NCI-H1436 treated with DMSO at 0.1 percent for 48 hours (cell line): Measurements from ENCODE around the gene RLBP1.

Source experiments
- DNase-seq: peaks from one replicate; lab custom pipeline; 2025; lab: John Stamatoyannopoulos, UW

The RLBP1 gene

DNA sequence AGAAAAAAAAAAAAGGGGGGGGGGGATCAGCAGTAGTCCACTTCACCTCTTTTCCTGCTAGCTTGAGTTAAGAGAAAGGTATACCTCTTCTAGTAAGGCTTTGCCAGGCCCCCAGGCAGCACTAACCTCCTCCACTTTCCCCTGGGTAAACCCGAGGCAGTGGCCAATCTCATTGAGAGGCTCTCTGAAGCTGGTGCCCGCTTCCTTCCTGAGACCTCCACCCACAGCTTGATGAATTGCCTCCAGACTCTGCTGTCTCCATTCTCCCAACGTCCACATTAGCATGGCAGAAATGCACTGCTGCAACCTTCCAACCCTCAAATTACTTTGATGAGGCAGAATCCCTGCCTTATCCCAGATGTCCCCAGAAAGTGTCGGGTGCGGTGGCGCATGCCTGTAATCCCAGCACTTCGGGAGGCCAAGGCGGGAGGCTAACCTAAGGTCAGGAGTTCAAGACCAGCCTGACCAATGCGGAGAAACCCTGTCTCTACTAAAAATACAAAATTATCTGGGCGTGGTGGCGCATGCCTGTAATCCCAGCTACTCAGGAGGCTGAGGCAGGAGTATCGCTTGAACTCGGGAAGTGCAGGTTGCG lies 15.3 kb downstream of the RLBP1 start:
- no peak for DNase-seq

DNA sequence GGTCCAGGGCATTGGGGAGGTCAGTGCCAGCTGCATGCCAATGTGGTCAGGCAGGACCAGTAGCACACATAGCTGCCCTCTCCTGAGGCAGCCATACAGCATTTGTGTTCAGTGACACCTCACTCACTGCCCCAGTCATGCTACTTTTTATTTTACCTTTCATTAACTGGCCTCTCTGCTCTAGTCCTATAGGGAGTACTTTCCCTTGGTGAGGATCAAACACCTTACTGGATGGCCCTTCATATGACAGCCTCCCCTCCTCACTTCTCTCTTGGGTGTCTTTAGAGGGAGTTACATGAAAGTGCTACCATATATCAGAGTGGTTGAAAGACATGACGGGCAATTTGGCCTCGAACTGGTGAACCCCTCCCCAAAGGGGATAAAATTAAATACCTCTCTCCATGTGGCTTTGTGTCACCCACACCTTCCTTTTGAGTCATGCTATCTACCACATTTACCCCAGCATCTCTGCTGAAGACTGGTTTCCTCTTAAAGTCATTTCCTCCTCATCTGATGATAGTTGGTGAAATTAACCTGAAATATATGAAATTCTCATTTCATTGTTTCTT lies 17.6 kb downstream of the RLBP1 start:
- DNase-seq: no peak

DNA sequence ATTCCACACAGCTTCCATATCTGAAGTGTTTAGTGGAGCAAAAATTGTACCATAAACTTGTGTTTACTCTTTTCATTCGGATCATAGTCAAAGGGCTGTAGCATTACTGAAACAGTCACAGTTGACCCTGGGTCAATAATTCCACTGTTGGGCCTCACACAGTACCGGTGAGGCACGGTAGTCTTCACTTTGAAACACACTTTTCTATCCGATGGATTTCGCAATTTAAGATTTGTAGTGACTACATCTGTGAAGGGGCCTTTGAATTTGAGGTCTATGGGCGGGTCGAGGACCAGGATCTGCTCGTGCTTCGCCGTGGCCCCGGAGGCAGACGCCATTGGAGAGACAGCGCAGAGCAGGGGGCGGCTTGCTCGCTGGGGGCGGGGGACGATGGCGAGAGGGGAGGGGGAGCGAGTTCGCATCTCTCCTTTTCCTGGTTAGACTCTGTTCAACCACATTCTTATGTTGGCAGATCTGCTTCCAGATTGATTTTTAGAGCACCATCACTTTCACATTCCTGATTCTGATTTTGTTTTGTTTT lies 19.8 kb downstream of the RLBP1 start:
- no peak for DNase-seq

DNA sequence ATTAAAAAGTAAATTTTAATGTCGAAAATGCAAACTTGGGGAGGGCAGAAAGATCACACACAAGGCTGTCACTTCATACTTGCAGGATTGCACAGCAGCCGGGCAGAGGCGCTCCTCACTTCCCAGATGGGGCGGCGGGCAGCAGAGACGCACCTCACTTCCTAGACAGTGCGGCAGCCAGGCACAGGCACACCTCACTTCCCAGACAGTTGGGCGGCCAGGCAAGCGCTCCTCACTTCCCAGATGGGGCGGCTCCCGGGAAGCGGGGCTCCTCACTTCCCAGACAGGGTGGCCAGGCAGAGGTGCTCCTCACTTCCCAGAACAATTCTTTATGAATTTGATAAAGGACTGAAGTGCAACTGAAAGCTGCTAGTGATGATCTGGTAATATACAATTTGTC lies 21.2 kb downstream of the RLBP1 start:
- no peak for DNase-seq

DNA sequence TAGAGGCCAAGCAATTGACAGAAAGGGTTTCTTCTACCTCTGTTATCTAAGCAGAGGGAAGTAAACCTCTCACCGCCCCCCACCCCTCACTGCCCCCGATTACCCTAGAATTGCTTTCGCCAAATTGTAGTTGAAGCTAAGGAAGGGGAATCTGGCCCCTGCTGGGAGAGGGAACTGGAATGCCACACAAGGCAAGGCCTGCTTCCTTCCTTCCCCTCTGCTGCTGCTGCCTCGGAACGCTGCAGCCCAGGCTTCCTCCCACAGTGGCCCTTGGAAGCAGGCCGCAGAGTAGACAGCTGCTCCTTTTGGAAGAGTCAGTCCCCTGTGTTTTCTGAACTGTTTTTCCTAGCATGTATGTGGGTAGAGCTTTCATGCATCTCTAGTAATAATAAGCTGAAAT lies 21.6 kb downstream of the RLBP1 start:
- no peak for DNase-seq

DNA sequence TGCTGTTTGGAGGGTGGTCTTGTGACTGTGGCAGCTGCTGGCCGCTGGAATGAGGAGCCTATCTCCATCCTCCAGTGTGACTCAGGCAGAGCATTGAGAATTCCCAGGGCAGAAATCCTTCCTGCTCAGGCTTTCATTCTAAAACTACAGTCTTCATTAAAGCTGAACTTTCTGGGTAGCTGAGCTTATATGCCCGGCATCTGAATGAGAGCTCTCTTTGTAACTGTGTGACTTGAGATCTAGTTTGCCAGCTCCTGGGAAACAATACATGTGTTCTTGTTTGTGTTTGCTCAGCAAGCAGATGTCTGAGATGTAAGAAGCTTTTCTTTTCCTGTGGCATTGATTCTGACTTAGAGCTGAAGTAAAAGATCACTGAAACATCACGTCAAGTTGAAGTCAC lies 22.4 kb downstream of the RLBP1 start:
- DNase-seq: no peak

DNA sequence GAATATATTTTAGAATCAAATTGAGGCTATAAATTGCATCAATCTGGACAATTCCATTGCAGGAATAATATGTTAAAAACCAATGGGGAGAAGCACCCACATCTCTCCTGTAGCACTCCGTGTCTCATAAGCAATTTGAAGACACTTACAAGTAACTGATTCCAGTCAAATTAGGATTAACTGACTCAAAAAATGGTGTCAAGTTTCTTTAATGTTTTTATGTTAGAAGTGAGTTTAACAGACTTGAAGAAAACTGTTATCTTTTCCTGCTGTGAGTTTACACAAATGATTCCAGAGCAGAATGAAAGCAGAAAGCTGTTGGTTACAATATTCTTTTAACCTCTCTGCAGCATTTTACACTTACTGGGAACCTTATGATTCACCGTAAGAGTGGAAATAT lies 23.2 kb downstream of the RLBP1 start:
- no peak for DNase-seq

DNA sequence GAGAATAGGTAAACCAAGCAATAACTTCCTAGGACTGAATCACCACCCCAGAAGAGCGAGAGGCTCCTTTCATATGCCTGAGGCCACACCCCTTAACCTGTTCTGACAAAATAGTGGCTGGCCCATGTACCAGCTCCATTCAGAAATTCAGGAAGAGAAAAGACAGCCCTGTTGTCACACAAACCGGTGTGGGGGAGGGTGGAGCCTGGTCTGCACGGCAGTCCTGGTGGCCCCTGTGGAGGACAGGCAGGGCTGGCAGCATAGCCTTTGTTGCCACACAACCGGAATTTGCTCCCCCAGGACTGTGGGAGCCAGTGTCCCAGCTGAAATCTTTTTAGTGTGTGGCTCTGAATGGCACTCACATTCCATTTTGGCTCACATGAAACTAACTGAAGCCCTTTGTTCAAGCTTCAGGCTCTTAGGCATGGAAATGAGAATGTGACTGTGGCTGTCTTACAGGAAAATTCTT lies 23.8 kb downstream of the RLBP1 start:
- DNase-seq: no peak

DNA sequence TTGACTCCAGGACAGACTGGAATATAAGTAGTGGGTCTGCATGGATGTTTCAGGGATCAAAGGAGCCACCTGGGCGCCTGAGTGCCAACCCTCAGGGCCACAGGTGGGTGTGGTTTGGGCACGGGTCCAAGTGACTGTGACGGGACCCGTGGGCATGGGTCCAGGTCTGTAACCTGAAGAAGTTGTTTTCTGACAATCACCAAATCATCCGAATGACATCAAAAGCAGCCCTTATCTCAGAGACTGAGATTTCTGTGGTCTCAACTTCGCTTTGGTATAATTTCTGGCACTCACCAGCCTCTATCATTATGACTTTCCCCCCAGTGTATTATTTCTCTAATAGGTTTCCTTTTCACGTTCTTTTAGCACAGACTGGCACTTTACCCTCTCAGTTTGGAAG lies 24.4 kb downstream of the RLBP1 start:
- no peak for DNase-seq

DNA sequence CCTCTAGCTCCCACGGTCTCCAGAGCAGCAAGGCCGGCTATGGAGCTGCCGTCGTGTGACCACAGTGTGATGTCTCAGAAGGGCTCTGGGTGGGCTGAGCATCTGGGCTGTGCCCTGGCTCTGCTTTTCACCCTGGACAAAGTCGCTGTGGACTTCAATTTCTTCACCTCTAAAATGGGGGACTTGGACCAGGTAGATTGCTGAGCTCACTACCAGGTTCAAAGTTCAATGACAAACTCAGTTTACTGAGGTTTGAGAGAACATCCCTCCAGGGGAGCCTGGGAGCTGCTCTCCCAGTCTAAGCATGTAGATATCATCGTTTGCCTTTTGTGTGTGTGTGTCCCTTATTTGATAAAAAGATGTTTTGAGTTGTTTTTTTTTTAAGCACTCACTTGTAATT lies 25.1 kb downstream of the RLBP1 start:
- no peak for DNase-seq

DNA sequence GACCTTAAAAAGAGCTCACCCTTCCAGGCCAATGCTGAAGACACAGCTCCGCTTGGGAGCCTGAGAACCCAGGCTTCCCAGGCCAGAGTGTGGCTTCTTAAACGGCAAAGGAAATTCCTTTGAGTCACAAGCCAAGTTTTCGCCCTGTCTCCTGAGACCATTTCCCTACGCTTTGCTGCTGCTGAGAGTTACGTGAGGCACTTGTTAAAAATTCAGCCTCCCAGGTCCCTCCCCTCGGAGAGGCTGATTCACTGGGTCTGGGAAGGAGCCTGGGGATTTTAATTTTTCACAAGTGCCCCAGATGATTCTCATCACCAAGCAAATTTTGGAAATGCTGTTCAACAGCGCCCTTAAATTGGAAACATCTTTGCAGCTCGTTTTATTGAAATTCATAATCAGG lies 25.5 kb downstream of the RLBP1 start:
- no peak for DNase-seq

DNA sequence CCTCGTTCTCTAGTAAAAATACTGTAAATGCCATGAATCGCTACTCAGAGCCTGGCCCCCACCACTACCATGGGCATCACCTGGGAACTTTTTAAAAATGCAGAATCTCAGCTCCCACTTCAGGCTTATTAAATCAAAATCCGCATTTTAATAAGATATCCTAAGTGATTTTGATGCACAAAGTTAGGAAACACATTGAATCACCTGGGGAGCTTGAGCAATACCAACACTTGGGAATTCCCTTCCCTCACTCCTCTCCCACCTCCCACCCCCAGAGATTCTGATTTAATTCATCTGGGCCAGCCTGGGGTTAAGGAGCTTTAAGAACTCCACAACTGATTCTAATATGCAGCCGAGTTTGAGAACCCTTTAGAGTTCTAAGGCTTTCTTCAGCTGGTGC lies 26.8 kb downstream of the RLBP1 start:
- no peak for DNase-seq

DNA sequence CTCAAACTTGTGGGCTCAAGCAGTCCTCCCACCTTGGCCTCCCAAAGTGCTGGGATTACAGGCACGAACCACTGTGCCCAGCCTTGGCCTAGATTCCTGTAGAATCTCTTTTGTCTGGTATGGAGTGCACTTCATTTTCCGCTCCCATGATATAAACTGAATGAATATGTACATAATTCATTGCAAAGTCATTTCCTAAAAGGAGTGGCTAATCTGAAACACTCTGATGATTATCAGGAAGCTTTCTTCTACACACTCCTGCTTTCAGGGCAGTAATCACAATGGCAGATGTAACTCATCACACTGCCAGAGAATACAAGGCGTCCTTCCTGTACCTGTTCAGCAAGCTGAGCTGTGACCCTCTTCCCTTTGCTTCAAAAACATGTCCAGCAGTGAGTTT lies 28.6 kb downstream of the RLBP1 start:
- no peak for DNase-seq

DNA sequence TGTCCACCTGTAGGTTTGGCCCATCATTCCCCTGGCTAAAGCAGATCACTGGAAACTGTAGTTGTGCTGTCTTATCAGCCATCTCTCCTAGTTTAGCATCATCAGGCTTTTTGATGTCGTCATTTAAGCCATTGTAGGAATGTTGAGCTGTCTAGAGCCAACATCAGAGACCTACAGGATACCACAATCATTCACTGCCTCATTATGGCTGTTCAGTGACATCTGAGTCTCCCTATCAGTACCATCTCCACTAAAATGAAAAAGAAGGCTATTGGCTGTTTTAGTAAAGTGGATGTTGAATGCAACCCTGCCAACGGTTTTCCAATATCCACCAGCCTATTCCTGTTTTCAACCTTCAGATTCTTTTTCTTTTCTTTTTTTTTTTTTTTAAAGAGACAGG lies 29.2 kb downstream of the RLBP1 start:
- DNase-seq: no peak

DNA sequence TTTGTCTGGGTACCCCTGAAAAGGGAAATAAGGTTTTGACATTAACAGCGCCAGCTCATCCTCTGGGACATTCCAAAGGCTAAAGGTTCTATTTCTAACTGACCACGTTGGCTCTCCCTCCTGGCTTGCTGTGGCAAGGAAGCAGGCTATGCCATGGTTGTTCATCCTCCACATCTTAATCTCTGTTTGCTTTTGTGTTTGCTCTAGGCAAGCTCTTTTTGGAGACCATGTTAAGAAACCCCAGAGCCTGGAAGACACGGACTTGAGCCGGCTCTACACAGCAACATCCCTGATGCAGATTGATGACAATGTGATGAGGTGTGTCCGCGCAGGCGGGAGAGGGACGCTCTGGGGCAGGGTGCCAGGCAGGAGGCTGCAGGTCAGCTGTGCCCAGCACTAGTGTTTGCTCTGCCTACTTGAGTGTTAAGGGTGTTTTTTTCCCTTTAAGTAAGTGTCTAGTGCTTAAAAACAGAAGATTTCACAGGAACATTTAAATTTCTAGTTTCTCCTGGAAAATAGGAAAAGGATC lies 33.3 kb downstream of the RLBP1 start:
- DNase-seq: no peak

DNA sequence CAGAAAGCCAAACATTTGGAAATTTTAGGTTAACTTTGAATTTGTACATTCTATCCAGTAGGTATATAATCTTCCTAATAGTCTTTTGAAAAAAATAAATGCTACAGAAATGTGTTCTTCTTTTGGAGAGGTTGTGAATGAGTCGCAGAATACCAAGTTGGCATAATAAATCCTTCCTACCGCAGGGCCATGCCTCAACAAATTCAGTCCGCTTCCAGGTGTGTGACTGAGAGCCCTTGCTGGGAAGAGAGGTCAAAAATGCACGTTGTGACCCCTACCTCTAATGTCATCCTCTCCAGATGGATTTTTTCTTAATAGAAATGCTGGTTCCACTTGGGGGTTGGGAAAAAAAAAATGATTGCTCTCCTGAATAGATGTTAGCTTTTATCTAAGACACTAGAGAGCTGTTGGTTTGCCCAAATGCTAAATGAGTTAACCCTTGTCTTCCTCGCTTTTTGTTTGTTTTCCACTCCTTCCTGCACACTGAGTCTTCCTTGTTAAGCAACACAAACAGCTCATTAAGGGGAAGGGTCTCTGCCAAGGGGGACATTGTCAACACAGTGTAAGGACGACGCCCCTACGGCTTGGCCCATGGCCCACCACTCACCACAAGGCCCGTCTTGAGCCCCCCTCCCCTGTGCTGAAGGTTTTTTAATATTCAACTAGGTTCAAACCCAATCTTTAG lies 33.9 kb downstream of the RLBP1 start:
- no peak for DNase-seq

DNA sequence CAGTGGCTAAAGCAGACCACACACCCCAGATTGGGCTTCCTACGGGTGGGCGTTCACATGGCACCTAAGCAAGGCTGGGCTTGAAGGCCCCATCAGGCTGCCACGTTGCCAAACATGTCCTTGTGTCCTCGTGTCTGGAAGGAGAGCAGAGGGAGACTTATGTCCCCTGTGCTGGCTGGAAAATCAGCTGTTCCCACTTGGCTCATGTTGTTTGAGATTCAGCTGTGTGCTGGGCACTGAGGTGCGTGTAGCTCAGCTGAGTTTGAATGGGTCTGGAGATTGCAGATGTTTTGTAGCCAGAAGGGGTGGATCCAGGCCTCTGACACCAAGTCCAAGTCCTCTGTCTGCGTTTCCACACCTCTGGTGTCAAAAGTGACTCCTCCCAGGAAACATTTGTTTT lies 34.6 kb downstream of the RLBP1 start:
- no peak for DNase-seq

DNA sequence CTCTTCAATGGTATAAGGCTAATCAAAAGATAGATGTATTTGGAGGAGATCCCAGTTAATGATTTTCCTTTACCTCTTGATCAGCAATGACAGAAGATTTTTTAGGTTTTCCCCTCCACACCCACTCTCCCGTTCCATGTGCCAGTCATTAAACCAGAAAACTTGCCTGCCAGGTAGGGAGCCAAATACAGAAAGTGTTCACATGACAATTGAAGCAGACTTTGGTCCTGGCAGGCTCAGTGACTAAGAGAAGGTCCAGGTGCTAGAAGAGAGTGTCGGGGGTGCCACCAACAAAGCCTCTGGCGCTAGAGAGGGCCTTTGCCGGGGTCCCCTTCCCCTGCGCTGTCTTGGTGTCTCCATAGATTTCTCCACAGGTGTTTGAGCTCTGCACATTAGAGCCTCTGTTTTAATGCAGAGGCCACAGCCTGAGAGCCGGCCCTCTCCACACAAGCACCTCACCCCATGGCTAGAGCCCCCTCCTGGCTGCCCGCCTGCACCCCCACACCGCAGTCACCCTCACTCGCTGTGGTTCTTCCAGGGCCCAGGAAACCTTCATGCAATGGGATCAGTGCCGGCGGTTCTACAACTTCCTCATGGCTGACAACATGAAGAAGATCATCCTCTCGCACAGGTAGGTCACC lies 36.4 kb downstream of the RLBP1 start:
- no peak for DNase-seq

DNA sequence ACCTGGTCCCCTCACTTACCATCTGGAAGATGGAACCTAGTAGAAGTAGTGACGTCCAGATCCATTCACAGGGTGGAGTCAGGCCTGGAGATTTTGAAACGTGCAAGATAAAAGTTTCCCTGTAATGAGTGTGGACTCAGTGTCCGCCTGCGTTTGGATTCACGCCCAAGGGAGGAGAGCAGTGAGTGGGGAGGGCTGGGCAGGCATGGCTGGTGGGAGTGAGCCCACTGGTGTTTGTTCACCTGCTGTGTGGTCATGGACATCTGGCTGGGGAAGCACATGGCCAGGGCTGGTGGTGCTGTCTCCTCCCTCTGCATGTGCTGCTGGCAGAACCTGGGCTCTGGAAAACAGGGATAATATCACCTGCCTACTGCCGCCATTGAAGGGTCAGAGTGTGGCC lies 37.0 kb downstream of the RLBP1 start:
- DNase-seq: no peak

DNA sequence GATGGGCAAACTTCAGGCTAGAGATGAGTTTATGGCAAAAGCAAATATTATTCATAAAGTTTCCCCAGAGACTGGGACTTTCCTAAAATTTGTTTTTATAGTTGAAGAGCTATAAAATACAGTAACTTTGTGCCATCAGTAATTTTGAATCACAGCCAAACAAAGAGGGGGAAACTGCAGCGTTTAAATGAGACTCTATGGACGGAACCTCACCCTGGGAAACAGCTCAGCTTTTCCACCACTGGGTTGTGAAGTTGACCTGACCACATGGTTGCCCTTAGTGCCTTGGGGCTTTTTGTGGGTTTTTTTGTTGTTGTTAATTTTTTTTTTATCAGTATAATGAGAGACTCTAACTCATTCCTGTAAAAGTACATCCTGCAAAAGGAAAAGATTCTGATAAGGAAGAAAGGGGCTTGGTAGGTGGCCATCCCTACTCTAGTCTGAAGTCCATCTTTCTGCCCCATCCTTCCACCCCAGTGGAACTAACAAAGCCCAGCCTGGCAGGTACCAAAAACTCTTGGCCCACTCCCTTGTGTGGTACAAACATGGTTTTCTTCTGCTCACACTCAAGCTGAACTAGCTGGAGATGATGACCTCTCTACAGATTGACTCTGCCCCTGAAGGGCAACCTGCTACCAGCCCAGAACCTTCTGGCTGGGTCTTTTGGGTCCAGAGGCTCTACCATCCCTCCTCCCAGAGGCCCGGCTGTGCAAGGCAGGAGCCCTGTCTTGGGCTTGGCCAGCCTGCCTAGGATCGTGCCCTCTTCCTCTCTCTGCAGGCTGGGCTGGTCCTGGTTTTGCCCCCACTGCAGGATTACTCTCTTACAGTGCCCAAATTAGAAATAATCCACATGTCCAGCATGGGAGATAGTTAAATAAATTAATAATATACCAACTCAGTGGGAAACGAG lies 41.2 kb downstream of the RLBP1 start:
- DNase-seq: no peak

DNA sequence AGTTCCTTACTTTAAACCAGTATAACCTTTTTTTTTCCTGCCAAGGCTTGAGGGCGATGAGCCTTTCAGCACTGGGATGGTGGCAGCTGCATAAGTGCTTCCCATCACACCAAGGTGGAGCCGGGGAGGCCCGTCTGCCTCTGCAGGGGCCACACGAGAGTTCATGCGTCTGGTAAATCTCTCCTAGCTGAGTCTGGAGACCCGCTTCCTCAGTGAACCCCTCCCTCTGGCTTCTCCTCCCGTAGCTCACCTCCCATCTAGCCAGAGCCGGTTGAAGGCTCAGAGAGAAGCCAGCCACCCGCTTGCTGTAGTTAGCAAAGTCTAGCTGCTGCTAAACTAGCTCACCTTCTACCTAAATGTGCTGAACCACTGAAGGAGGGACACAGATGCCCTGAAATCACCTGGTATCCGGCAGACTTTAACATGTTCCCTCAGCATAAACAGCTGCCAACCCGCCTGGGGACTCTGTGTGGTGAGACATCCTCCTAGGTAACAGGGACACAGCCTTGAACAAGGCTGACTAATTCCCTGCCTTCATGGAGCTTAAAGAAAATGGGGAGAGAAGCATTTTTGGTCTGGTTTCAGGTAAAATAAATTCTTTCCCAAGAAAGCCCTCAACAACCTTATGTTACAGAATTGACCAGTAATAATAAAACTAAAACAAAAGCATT lies 42.9 kb downstream of the RLBP1 start:
- DNase-seq: no peak
